Caco-2 (cell line): ENCODE results near the gene GAS2L2. TPM values are rescaled to one million over a fixed set of nuclear protein-coding genes. Genes with fewer than 3 reads are reported as not detected.
A peak's percentile ranks its signal among the peaks of the same experiment; 100 is the strongest.

Experiments
- BruUV-seq: library from RNA; stranded (reverse); fragments of 400-500 nt; replicated peaks from 2 replicates; lab custom pipeline; 2021; lab: Mats Ljungman, UMichigan
- CTCF ChIA-PET: fragments of 300-600 bp; sonication (Branson Sonifier 250); formaldehyde crosslinking; loops from one replicate; lab custom pipeline; 2022; ENCODE audit warnings: antibody characterized with exemption; lab: Charles Lee
- POLR2A ChIA-PET: fragments of 300-600 bp; sonication (Branson Sonifier 250); formaldehyde crosslinking; loops from one replicate; lab custom pipeline; 2022; ENCODE audit warnings: antibody characterized with exemption; lab: Charles Lee
- DNase-seq, 2 experiments: peaks; one replicate each; pipeline versions ENCODE4 v3.0.0 to v3.0.0-alpha.2; 2020 to 2022
- H3K27me3 ChIP-seq: replicated peaks from 2 replicates; pipeline ENCODE4 v1.6.0; 2011; ENCODE audit warnings: low read length; ENCODE audit not compliant: control insufficient read depth, insufficient read depth
- H3K36me3 ChIP-seq: 2 replicates; pipeline ENCODE4 v1.5.1; 2011; ENCODE audit warnings: low read length; ENCODE audit not compliant: control insufficient read depth, insufficient read depth
- H3K4me1 ChIP-seq: fragments of 250-450 bp; sonication (Bioruptor Pico); 2 replicates; pipeline ENCODE4 v1.5.1; 2020; ENCODE audit warnings: mild to moderate bottlenecking
- H3K4me3 ChIP-seq: 2 replicates; pipeline ENCODE4 v1.5.1; 2011; ENCODE audit warnings: low read depth, mild to moderate bottlenecking, control low read depth, low read length
- H3K9me3 ChIP-seq: fragments of 250-450 bp; sonication (Bioruptor Pico); 2 replicates; pipeline ENCODE4 v1.5.1; 2020; ENCODE audit warnings: mild to moderate bottlenecking, moderate library complexity
- H3K27ac Mint-ChIP-seq: one replicate; pipeline ENCODE4 v1.8.0; 2022; ENCODE audit warnings: mixed read lengths; ENCODE audit not compliant: unreplicated experiment
- H3K27me3 Mint-ChIP-seq: one replicate; pipeline ENCODE4 v1.8.0; 2022; ENCODE audit warnings: mixed read lengths; ENCODE audit not compliant: insufficient read depth, unreplicated experiment
- H3K36me3 Mint-ChIP-seq: one replicate; pipeline ENCODE4 v1.8.0; 2022; ENCODE audit warnings: mild to moderate bottlenecking, mixed read lengths; ENCODE audit not compliant: insufficient read depth, unreplicated experiment
- H3K4me1 Mint-ChIP-seq: one replicate; pipeline ENCODE4 v1.8.0; 2022; ENCODE audit warnings: low read depth, mixed read lengths; ENCODE audit not compliant: unreplicated experiment
- H3K4me3 Mint-ChIP-seq: one replicate; pipeline ENCODE4 v1.8.0; 2022; ENCODE audit warnings: mild to moderate bottlenecking, moderate library complexity, mixed read lengths; ENCODE audit not compliant: unreplicated experiment
- H3K9me3 Mint-ChIP-seq: one replicate; pipeline ENCODE4 v1.8.0; 2022; ENCODE audit warnings: mixed read lengths; ENCODE audit not compliant: unreplicated experiment
- CTCF ChIP-seq, 2 experiments: fragments of 200-600 bp in 1 of 2; IDR thresholded peaks; 1 replicate in 1 of 2; 2 replicates in 1 of 2; pipeline versions ENCODE4 v1.5.1 to v1.8.0; 2011 to 2022; ENCODE audit warnings: antibody characterized with exemption in 1 of 2, control low read depth in 1 of 2, inconsistent platforms in 1 of 2, low read depth in 1 of 2, low read length in 1 of 2, mild to moderate bottlenecking in 1 of 2, moderate library complexity in 1 of 2; ENCODE audit not compliant: insufficient read depth in 1 of 2, severe bottlenecking in 1 of 2, unreplicated experiment in 1 of 2
- intact Hi-C: fragments of 100-400 bp; cut with micrococcal nuclease; formaldehyde crosslinking; loops from one replicate; pipeline ENCODE4 v1.10.0; 2022; ENCODE audit not compliant: unreplicated experiment
- total RNA-seq: library from RNA; stranded (reverse); gene quantifications from 2 replicates; pipeline ENCODE4 v1.2.3, GENCODE V29; 2022

The GAS2L2 gene
- total RNA-seq, 1 experiment from 2014 or later, result not detected

- Histone ChIP-seq H3K27me3 (no peaks in the 10 kb centered on the region), H3K9me3 (no peaks in the 10 kb centered on the region), H3K36me3 (no peaks in the 10 kb centered on the region; the same call in 1 of the 2 replicates), H3K4me3 (peak overlapping the region; percentile 46), H3K4me1 (peaks cover 7% of the 10 kb centered on the region)
- Mint-ChIP-seq H3K4me3 (peak overlapping the region; percentile 75), H3K9me3 (no peaks in the 10 kb centered on the region), H3K36me3 (peaks cover 6% of the 10 kb centered on the region), H3K27ac (peak overlapping the region; percentile 41), H3K27me3 (no peaks in the 10 kb centered on the region), H3K4me1 (peaks cover 9% of the 10 kb centered on the region)
- DNase-seq, result no peak
- intact Hi-C loops, result no loop called here
- ChIA-PET POLR2A (no interaction called here), CTCF (interaction anchor here (0.7 to 2.4 kb wide), 4 partner anchors 15 to 77 kb away, joined by 3 to 18 read pairs (median 10); partner anchors contain the start of gene TAF15)
- no TSS peak for BruUV-seq
- no peak for TF ChIP-seq CTCF (IDR thresholded peaks at IDR 0.05; ENCODE audit: insufficient read depth in 1 of 2, low read depth in 1 of 2, low read length in 1 of 2, severe bottlenecking in 1 of 2, unreplicated experiment in 1 of 2)
Measured at GRCh38 chr17:35731917-35732805, 20.9 kb downstream of the GAS2L2 start.

- H3K9me3 ChIP-seq, result no peaks in the 10 kb centered on the region
- Mint-ChIP-seq H3K27me3 (no peaks in the 10 kb centered on the region), H3K36me3 (peaks cover 6% of the 10 kb centered on the region), H3K4me3 (peak within 1 kb of the TSS; percentile 75), H3K4me1 (peaks cover 9% of the 10 kb centered on the region), H3K27ac (peak within 1 kb of the TSS; percentile 58), H3K9me3 (no peaks in the 10 kb centered on the region)
- no TSS peak for BruUV-seq
- CTCF ChIA-PET, result interaction anchor here (0.9 to 2.4 kb wide), 3 partner anchors 16 to 78 kb away, joined by 5 to 18 read pairs (median 16); partner anchors contain the start of gene TAF15
- TF ChIP-seq CTCF (IDR thresholded peaks at IDR 0.05; ENCODE audit: insufficient read depth in 1 of 2, low read depth in 1 of 2, low read length in 1 of 2, severe bottlenecking in 1 of 2, unreplicated experiment in 1 of 2), result no peak
- DNase-seq, result peak; percentile 83 to 84
- no peaks in the 10 kb centered on the region; the same call in 1 of the 2 replicates for H3K36me3 ChIP-seq
- POLR2A ChIA-PET, result no interaction called here
- H3K4me3 ChIP-seq, result peak within 1 kb of the TSS; percentile 46
- intact Hi-C loops, result no loop called here
- no peaks in the 10 kb centered on the region for H3K27me3 ChIP-seq
- peaks cover 7% of the 10 kb centered on the region for H3K4me1 ChIP-seq
Measured at GRCh38 chr17:35731239-35731916, 21.7 kb downstream of the GAS2L2 start, which contains the start of gene RASL10B. Gene RASL10B (plus strand): TSS chr17:35731639. CDS start chr17:35735185, 3,546 bp downstream.

GRCh38 chr17:35730400-35731005, 22.5 kb downstream of the GAS2L2 start:
- no peak for TF ChIP-seq CTCF (IDR thresholded peaks at IDR 0.05; ENCODE audit: insufficient read depth in 1 of 2, low read depth in 1 of 2, low read length in 1 of 2, severe bottlenecking in 1 of 2, unreplicated experiment in 1 of 2)
- H3K36me3 ChIP-seq, result no peaks in the 10 kb centered on the region; the same call in 1 of the 2 replicates
- ChIA-PET CTCF (interaction anchor here (1.5 to 2.4 kb wide), 2 partner anchors 17 to 34 kb away, joined by 16 to 18 read pairs; no protein-coding TSS in a partner anchor), POLR2A (no interaction called here)
- peak overlapping the region; percentile 75 for H3K4me3 Mint-ChIP-seq
- H3K9me3 Mint-ChIP-seq, result no peaks in the 10 kb centered on the region
- H3K9me3 ChIP-seq, result no peaks in the 10 kb centered on the region
- no peak for DNase-seq
- H3K4me1 Mint-ChIP-seq, result peaks cover 12% of the 10 kb centered on the region
- no peaks in the 10 kb centered on the region for H3K27me3 Mint-ChIP-seq
- H3K4me1 ChIP-seq, result peaks cover 7% of the 10 kb centered on the region
- H3K27me3 ChIP-seq, result no peaks in the 10 kb centered on the region
- intact Hi-C loops, result no loop called here
- H3K4me3 ChIP-seq, result no peak overlapping the region
- peaks cover 13% of the 10 kb centered on the region for H3K36me3 Mint-ChIP-seq
- H3K27ac Mint-ChIP-seq, result no peak overlapping the region
- BruUV-seq, result no TSS peak
